ENCODE measurements around the gene TRIM52. TPM values are rescaled to one million over a fixed set of nuclear protein-coding genes. Genes with fewer than 3 reads are reported as not detected.
A peak's percentile ranks its signal among the peaks of the same experiment; 100 is the strongest.

TRIM52 gene
- total and polyA plus RNA-seq, 2 of the 13 experiments (the other 11 are each of a cell fraction or from before 2014, with no cell fraction given): 7.2 to 11.6 TPM

DNA sequence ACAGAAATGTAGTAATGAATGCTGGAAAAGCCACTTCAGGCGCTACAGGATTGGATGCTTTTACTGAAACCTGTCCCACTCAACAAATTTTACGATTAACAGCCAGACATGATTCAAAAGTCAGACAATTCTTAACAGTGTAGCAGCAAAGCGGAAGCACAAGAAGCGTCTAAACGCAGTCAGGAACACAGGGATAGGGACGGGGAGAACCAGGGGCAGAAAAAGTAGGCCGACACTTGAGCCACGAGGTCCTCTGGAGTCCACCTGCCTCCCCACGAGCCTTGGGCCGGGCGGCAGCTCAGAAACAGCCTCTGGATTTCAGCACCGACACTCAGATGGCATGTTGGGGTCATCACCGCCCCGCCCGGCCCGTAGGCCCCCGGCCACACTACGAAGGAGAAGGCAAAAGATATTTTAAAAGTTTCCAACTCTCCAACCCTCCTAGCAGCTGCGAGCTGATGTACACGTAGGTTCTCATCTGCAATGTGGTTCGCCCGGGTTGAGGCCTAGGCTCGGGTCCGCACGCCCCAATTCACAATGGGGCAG is 17.9 kb downstream of the TRIM52 start (continued):
- TF ChIP-seq NCOA1 (CRISPR knock-in tag; IDR thresholded peaks at IDR 0.05) (0 out of 2 replicates have a peak, but pooled peaks have one; percentile 26), SCMH1 (CRISPR knock-in tag; IDR thresholded peaks at IDR 0.05; ENCODE audit: borderline replicate concordance) (no peak), GFI1 (CRISPR knock-in tag; IDR thresholded peaks at IDR 0.05; ENCODE audit: borderline replicate concordance) (0 out of 2 replicates have a peak, but pooled peaks have one; percentile 2), ZNF772 (CRISPR knock-in tag; IDR thresholded peaks at IDR 0.05) (0 out of 2 replicates have a peak, but pooled peaks have one; percentile 9), ZBTB7A (CRISPR knock-in tag; IDR thresholded peaks at IDR 0.05) (peak; percentile 18; the same call in 1 of the 2 replicates), ZNF12 (CRISPR knock-in tag; IDR thresholded peaks at IDR 0.05) (no peak), MED13 (CRISPR knock-in tag; IDR thresholded peaks at IDR 0.05) (0 out of 2 replicates have a peak, but pooled peaks have one; percentile 58), NR1H2 (CRISPR knock-in tag; IDR thresholded peaks at IDR 0.05; ENCODE audit: borderline replicate concordance, low read depth) (0 out of 2 replicates have a peak, but pooled peaks have one; percentile 5), ZFAT (CRISPR knock-in tag; conservative IDR thresholded peaks at IDR 0.05) (0 out of 2 replicates have a peak, but pooled peaks have one; percentile 37), ZNF251 (CRISPR knock-in tag; IDR thresholded peaks at IDR 0.05) (no peak), ATF7-NPFF (CRISPR knock-in tag; IDR thresholded peaks at IDR 0.05; ENCODE audit: low read depth) (no peak)
- TF ChIP-seq, protein P1, sequence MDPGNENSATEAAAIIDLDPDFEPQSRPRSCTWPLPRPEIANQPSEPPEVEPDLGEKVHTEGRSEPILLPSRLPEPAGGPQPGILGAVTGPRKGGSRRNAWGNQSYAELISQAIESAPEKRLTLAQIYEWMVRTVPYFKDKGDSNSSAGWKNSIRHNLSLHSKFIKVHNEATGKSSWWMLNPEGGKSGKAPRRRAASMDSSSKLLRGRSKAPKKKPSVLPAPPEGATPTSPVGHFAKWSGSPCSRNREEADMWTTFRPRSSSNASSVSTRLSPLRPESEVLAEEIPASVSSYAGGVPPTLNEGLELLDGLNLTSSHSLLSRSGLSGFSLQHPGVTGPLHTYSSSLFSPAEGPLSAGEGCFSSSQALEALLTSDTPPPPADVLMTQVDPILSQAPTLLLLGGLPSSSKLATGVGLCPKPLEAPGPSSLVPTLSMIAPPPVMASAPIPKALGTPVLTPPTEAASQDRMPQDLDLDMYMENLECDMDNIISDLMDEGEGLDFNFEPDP (CRISPR knock-in tag; conservative IDR thresholded peaks at IDR 0.05): 0 out of 2 replicates have a peak, but pooled peaks have one; percentile 82
- TF ChIP-seq, protein P2, sequence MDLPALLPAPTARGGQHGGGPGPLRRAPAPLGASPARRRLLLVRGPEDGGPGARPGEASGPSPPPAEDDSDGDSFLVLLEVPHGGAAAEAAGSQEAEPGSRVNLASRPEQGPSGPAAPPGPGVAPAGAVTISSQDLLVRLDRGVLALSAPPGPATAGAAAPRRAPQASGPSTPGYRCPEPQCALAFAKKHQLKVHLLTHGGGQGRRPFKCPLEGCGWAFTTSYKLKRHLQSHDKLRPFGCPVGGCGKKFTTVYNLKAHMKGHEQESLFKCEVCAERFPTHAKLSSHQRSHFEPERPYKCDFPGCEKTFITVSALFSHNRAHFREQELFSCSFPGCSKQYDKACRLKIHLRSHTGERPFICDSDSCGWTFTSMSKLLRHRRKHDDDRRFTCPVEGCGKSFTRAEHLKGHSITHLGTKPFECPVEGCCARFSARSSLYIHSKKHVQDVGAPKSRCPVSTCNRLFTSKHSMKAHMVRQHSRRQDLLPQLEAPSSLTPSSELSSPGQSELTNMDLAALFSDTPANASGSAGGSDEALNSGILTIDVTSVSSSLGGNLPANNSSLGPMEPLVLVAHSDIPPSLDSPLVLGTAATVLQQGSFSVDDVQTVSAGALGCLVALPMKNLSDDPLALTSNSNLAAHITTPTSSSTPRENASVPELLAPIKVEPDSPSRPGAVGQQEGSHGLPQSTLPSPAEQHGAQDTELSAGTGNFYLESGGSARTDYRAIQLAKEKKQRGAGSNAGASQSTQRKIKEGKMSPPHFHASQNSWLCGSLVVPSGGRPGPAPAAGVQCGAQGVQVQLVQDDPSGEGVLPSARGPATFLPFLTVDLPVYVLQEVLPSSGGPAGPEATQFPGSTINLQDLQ (CRISPR knock-in tag; IDR thresholded peaks at IDR 0.05): no peak; the same call in 1 of the 2 replicates
- TF ChIP-seq, protein P3, sequence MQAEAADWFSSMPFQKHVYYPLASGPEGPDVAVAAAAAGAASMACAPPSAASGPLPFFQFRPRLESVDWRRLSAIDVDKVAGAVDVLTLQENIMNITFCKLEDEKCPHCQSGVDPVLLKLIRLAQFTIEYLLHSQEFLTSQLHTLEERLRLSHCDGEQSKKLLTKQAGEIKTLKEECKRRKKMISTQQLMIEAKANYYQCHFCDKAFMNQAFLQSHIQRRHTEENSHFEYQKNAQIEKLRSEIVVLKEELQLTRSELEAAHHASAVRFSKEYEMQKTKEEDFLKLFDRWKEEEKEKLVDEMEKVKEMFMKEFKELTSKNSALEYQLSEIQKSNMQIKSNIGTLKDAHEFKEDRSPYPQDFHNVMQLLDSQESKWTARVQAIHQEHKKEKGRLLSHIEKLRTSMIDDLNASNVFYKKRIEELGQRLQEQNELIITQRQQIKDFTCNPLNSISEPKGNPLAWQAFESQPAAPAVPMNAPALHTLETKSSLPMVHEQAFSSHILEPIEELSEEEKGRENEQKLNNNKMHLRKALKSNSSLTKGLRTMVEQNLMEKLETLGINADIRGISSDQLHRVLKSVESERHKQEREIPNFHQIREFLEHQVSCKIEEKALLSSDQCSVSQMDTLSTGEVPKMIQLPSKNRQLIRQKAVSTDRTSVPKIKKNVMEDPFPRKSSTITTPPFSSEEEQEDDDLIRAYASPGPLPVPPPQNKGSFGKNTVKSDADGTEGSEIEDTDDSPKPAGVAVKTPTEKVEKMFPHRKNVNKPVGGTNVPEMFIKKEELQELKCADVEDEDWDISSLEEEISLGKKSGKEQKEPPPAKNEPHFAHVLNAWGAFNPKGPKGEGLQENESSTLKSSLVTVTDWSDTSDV (CRISPR knock-in tag; IDR thresholded peaks at IDR 0.05): 0 out of 2 replicates have a peak, but pooled peaks have one; percentile 49
- TF ChIP-seq, protein P4, sequence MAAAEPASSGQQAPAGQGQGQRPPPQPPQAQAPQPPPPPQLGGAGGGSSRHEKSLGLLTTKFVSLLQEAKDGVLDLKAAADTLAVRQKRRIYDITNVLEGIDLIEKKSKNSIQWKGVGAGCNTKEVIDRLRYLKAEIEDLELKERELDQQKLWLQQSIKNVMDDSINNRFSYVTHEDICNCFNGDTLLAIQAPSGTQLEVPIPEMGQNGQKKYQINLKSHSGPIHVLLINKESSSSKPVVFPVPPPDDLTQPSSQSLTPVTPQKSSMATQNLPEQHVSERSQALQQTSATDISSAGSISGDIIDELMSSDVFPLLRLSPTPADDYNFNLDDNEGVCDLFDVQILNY (CRISPR knock-in tag; conservative IDR thresholded peaks at IDR 0.05): 0 out of 2 replicates have a peak, but pooled peaks have one; percentile 6
- TF ChIP-seq, protein P5, sequence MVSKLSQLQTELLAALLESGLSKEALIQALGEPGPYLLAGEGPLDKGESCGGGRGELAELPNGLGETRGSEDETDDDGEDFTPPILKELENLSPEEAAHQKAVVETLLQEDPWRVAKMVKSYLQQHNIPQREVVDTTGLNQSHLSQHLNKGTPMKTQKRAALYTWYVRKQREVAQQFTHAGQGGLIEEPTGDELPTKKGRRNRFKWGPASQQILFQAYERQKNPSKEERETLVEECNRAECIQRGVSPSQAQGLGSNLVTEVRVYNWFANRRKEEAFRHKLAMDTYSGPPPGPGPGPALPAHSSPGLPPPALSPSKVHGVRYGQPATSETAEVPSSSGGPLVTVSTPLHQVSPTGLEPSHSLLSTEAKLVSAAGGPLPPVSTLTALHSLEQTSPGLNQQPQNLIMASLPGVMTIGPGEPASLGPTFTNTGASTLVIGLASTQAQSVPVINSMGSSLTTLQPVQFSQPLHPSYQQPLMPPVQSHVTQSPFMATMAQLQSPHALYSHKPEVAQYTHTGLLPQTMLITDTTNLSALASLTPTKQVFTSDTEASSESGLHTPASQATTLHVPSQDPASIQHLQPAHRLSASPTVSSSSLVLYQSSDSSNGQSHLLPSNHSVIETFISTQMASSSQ (IDR thresholded peaks at IDR 0.05; ENCODE audit: low read depth): no peak
- TF ChIP-seq, protein P5 (CRISPR knock-in tag; IDR thresholded peaks at IDR 0.05; ENCODE audit: borderline replicate concordance): 0 out of 2 replicates have a peak, but pooled peaks have one; percentile 4

Data from HepG2 (cell line).